Suprapubic skin (tissue), 4 donors: ENCODE measurements around the gene EDC4. TPM values are rescaled to one million over a fixed set of nuclear protein-coding genes. Genes with fewer than 3 reads are reported as not detected.

Experiments used
- DNase-seq, 2 donors: peaks; one replicate each; pipeline ENCODE4 v3.0.0-alpha.2; 2019; ENCODE audit warnings: low spot score in 2 of 2
- H3K27ac ChIP-seq: fragments of 200-600 bp; sonication (generic); one replicate; pipeline ENCODE4 v1.5.1; 2019
- H3K27me3 ChIP-seq: fragments of 200-600 bp; sonication (generic); one replicate; pipeline ENCODE4 v1.5.1; 2019
- H3K36me3 ChIP-seq: fragments of 200-600 bp; sonication (generic); one replicate; pipeline ENCODE4 v1.5.1; 2019
- H3K4me1 ChIP-seq: fragments of 200-600 bp; sonication (generic); one replicate; pipeline ENCODE4 v1.5.1; 2019
- H3K4me3 ChIP-seq: fragments of 200-600 bp; sonication (generic); one replicate; pipeline ENCODE4 v1.5.1; 2019; ENCODE audit warnings: mild to moderate bottlenecking
- H3K9me3 ChIP-seq: fragments of 200-600 bp; sonication (generic); one replicate; pipeline ENCODE4 v1.5.1; 2019
- CTCF ChIP-seq, 2 donors: fragments of 200-600 bp in 1 of 2; fragments of 450-650 bp in 1 of 2; sonication (generic) in 1 of 2; IDR thresholded peaks; one replicate each; pipeline ENCODE4 v1.5.1; 2016 to 2019; ENCODE audit warnings: antibody characterized with exemption in 2 of 2, mild to moderate bottlenecking in 1 of 2, moderate library complexity in 1 of 2
- EP300 ChIP-seq: sonication (generic); formaldehyde crosslinking; IDR thresholded peaks from one replicate; pipeline ENCODE4 v1.6.1; 2017; ENCODE audit warnings: antibody characterized with exemption
- POLR2A ChIP-seq, 2 donors: fragments of 450-650 bp; IDR thresholded peaks; one replicate each; pipeline ENCODE4 v1.6.1; 2017; ENCODE audit warnings: antibody characterized with exemption in 2 of 2, mild to moderate bottlenecking in 2 of 2, moderate library complexity in 2 of 2
- POLR2AphosphoS5 ChIP-seq, 3 donors: sonication (generic); formaldehyde crosslinking; IDR thresholded peaks; one replicate each; pipeline ENCODE4 v1.6.1; 2017; ENCODE audit warnings: antibody characterized with exemption in 3 of 3
- WGBS: methylation state at CpG from one replicate; pipeline ENCODE4 v1.1.5; 2018; 5-methylcytosine and 5-hydroxymethylcytosine counted together
- total RNA-seq, 4 donors: library from RNA; depleted of rRNA; stranded (reverse); fragments of >200 nt; gene quantifications; one replicate each; pipeline ENCODE4 v1.1.0, GENCODE V29; 2016

Gene EDC4
- total RNA-seq, 4 donors from 2014 or later: 59.5 to 110 (median 68.0) TPM

GRCh38 chr16:67892899-67893742 lies 20.3 kb downstream of the EDC4 start, which contains the start of gene PSKH1:
Gene PSKH1 (plus strand): TSS chr16:67893254. CDS start chr16:67908750, 15,496 bp downstream.
- H3K27ac ChIP-seq: peak within 1 kb of the TSS; percentile 93
- TF ChIP-seq POLR2AphosphoS5 (IDR thresholded peaks at IDR 0.05) (no peak), POLR2A (IDR thresholded peaks at IDR 0.05) (peak; percentile 42 to 91), EP300 (no peak)
- 1% methylated on average over 30 of the region's 90 CpGs for WGBS
- no peaks in the 10 kb centered on the region for H3K27me3 ChIP-seq
- peak within 1 kb of the TSS; percentile 77 for H3K4me3 ChIP-seq
- H3K4me1 ChIP-seq: peaks cover 40% of the 10 kb centered on the region
- no peaks in the 10 kb centered on the region for H3K36me3 ChIP-seq
- DNase-seq: peak; percentile 98
- no peaks in the 10 kb centered on the region for H3K9me3 ChIP-seq

- TF ChIP-seq POLR2AphosphoS5 (IDR thresholded peaks at IDR 0.05) (no peak), EP300 (no peak), CTCF (IDR thresholded peaks at IDR 0.05) (no peak), POLR2A (IDR thresholded peaks at IDR 0.05) (no peak)
- H3K27ac ChIP-seq: peak overlapping the region; percentile 93
- H3K27me3 ChIP-seq: no peaks in the 10 kb centered on the region
- peak overlapping the region; percentile 77 for H3K4me3 ChIP-seq
- DNase-seq: no peak
- WGBS: 18% methylated on average over 14 of the region's 14 CpGs
- H3K4me1 ChIP-seq: peaks cover 43% of the 10 kb centered on the region
- H3K9me3 ChIP-seq: no peaks in the 10 kb centered on the region
- H3K36me3 ChIP-seq: no peaks in the 10 kb centered on the region
These were observed 21.0 kb downstream of the EDC4 start for GRCh38 chr16:67893743-67894399.

- 49% methylated on average over 3 of the region's 3 CpGs for WGBS
- H3K4me1 ChIP-seq: peaks cover 42% of the 10 kb centered on the region
- no peak overlapping the region for H3K27ac ChIP-seq
- no peak overlapping the region for H3K4me3 ChIP-seq
- no peak for DNase-seq
- TF ChIP-seq POLR2AphosphoS5 (IDR thresholded peaks at IDR 0.05): no peak
- no peak for TF ChIP-seq EP300
- TF ChIP-seq CTCF (IDR thresholded peaks at IDR 0.05): no peak
- no peak for TF ChIP-seq POLR2A (IDR thresholded peaks at IDR 0.05)
- H3K36me3 ChIP-seq: peaks cover 9% of the 10 kb centered on the region
- no peaks in the 10 kb centered on the region for H3K9me3 ChIP-seq
- H3K27me3 ChIP-seq: no peaks in the 10 kb centered on the region
These were observed 24.4 kb downstream of the EDC4 start for GRCh38 chr16:67897231-67897630.

GRCh38 chr16:67901734-67902133 lies 28.9 kb downstream of the EDC4 start:
- no peaks in the 10 kb centered on the region for H3K9me3 ChIP-seq
- DNase-seq: no peak
- WGBS: 100% methylated on average over 5 of the region's 5 CpGs
- H3K27me3 ChIP-seq: no peaks in the 10 kb centered on the region
- H3K36me3 ChIP-seq: peaks cover 22% of the 10 kb centered on the region
- no peak for TF ChIP-seq POLR2A (IDR thresholded peaks at IDR 0.05)
- no peak for TF ChIP-seq POLR2AphosphoS5 (IDR thresholded peaks at IDR 0.05)
- no peak for TF ChIP-seq CTCF (IDR thresholded peaks at IDR 0.05)
- TF ChIP-seq EP300: no peak
- H3K27ac ChIP-seq: no peak overlapping the region
- H3K4me3 ChIP-seq: no peak overlapping the region
- peaks cover 13% of the 10 kb centered on the region for H3K4me1 ChIP-seq

GRCh38 chr16:67902831-67903230 lies 30.0 kb downstream of the EDC4 start:
- TF ChIP-seq POLR2A (IDR thresholded peaks at IDR 0.05) (no peak), POLR2AphosphoS5 (IDR thresholded peaks at IDR 0.05) (no peak), CTCF (IDR thresholded peaks at IDR 0.05) (no peak), EP300 (no peak)
- H3K4me3 ChIP-seq: no peak overlapping the region
- H3K27me3 ChIP-seq: no peaks in the 10 kb centered on the region
- 74% methylated on average over 4 of the region's 4 CpGs for WGBS
- DNase-seq: no peak
- H3K9me3 ChIP-seq: no peaks in the 10 kb centered on the region
- H3K36me3 ChIP-seq: peaks cover 22% of the 10 kb centered on the region
- peaks cover 6% of the 10 kb centered on the region for H3K4me1 ChIP-seq
- H3K27ac ChIP-seq: no peak overlapping the region
